NB4 (cell line): Measurements from ENCODE around the gene CCDC97.
"Not testable (repeated sequence)": the region's sequence is repeated elsewhere in the genome, so short reads cannot be mapped to it uniquely, and the experiment has no call there.

ENCODE experiments used
- CTCF ChIP-seq: IDR thresholded peaks from one replicate; pipeline ENCODE4 v1.5.1; 2012; ENCODE audit warnings: low read depth, low read length
- MAX ChIP-seq: IDR thresholded peaks from 2 replicates; pipeline ENCODE4 v1.6.1; 2011; ENCODE audit warnings: low read depth, low read length
- POLR2A ChIP-seq: IDR thresholded peaks from 2 replicates; pipeline ENCODE4 v1.6.1; 2011; ENCODE audit warnings: mild to moderate bottlenecking; ENCODE audit not compliant: insufficient read length; ENCODE audit errors: extremely low read depth

- not testable (repeated sequence) for TF ChIP-seq POLR2A, CTCF, MAX
Measured at GRCh38 chr19:41289814-41290213, 20.2 kb upstream of the CCDC97 start.
